Coronary artery (tissue), 2 donors: Measurements from ENCODE around the gene ALG12.

ENCODE experiments used
- DNase-seq: peaks from one replicate; pipeline ENCODE4 v3.0.0-alpha.2; 2017; ENCODE audit warnings: low spot score
- H3K27ac ChIP-seq, 2 donors: fragments of 200-600 bp; sonication (generic); one replicate each; pipeline ENCODE4 v1.5.1; 2016 to 2019
- H3K4me3 ChIP-seq: fragments of 200-600 bp; sonication (generic); 2 replicates; pipeline ENCODE4 v1.5.1; 2016; ENCODE audit warnings: mild to moderate bottlenecking, moderate library complexity
- CTCF ChIP-seq: fragments of 200-600 bp; sonication (generic); IDR thresholded peaks from one replicate; pipeline ENCODE4 v1.5.1; 2019; ENCODE audit warnings: antibody characterized with exemption

ALG12 gene

GRCh38 chr22:49942565-49943404 is 24.5 kb upstream of the ALG12 start:
- DNase-seq: no peak
- no peak overlapping the region for H3K27ac ChIP-seq
- no peak overlapping the region for H3K4me3 ChIP-seq
- no peak for TF ChIP-seq CTCF

DNA sequence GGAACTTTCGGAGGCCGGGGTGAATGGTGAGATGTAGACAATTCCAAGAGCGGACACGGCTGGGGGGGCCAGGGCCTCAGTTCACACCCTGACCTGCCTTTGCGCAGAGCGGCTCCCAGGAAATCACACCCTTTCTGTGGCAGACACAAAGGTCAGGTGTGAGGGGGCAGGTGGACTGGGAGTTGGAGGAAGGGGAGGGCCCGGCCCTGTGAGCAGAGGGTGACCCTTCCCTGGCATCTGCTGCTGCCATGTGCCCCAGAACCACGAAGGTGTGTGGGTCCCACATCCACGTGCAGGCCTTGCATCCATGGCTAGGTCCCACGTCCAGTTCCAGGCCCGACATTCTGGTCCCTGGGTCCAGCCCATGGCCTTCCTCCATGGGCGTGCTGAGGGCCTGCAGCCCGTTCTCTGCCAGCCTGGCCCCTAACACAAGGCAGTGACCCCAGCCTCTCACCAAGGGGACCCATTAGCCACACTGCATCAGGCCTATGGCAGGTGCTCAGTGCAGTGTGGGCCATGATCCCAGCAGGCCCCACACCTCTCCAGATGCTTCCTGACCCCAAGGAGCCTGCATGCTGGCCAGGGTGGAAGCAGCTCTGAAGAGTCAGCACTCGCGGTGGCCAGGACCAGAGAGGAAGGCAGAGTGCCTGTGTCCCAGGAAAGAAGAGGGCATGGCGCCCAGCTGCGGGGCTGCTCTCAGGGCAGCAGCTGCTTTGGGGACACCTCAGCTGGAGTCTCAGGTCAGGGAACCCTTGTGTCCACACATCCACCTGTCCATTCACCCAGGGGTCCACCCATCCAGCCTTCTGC is 23.5 kb upstream of the ALG12 start:
- no peak for TF ChIP-seq CTCF
- H3K27ac ChIP-seq: no peak overlapping the region

GRCh38 chr22:49938565-49939136 is 20.4 kb upstream of the ALG12 start:
- Histone ChIP-seq H3K27ac (peak overlapping the region in 1 of 2 donors; percentile 92), H3K4me3 (no peak overlapping the region)
- no peak for TF ChIP-seq CTCF
- no peak for DNase-seq

More for the DNA sequence above, 23.5 kb upstream of the ALG12 start:
- H3K4me3 ChIP-seq: no peak overlapping the region
- DNase-seq: no peak

- Histone ChIP-seq H3K4me3 (no peak overlapping the region), H3K27ac (peak overlapping the region; percentile 76 to 92)
- no peak for DNase-seq
- TF ChIP-seq CTCF: no peak
Observed at GRCh38 chr22:49937758-49938564, 19.7 kb upstream of the ALG12 start.

DNA sequence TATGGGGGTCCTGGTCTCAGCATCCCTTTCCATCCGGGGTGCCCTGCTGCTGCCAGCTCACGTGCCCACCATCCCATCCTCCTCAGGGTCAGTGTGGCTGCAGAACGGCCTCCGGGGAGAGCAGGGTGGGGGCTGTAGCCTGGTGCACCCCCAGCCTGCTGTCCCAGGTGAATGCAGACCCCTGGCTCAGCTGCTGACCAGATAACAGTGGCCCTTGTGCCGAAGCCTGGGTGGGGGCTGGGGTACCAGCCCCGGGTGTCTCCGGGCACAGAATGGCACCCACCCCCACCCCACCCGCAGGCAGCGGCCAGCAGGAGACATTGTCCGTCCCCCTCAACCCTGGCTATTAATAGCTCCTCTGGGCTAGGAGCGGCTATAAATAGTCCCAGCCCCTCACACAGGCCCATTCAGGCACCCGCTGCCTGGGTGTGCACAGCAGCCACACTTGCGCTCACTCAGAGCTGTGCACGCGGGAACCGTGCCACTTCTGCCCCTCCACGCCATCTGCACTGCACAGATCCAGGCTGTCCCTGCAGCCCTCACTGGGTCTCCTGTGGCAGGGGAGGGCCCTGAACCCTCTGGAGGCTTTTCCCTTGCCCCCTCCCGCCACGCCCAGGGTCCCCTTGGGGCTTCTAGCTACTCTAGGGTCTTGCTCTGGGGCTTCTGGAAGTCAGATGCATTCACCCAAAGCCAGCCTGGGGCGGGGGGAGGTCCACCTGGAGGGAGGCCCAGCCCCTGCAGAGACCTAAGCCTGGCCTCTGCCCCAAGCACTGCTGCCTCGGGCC is 18.9 kb upstream of the ALG12 start:
- TF ChIP-seq CTCF: no peak
- no peak for DNase-seq
- Histone ChIP-seq H3K27ac (peak overlapping the region; percentile 76 to 92), H3K4me3 (peak overlapping the region; percentile 77)
